ENCODE measurements around the gene PTGES2.

Gene PTGES2

GRCh38 chr9:128099932-128100491 lies 27.5 kb downstream of the PTGES2 start:
- H3K4me3 Mint-ChIP-seq, result peak overlapping the region; percentile 30

GRCh38 chr9:128099231-128099931 lies 28.1 kb downstream of the PTGES2 start:
- H3K4me1 Mint-ChIP-seq, result peaks cover 93% of the 10 kb centered on the region
- H3K4me3 Mint-ChIP-seq, result peak overlapping the region; percentile 86
- peaks cover 8% of the 10 kb centered on the region for H3K36me3 Mint-ChIP-seq (ENCODE audit: low read depth)
- H3K27ac Mint-ChIP-seq, result peak overlapping the region; percentile 99
- no peaks in the 10 kb centered on the region for H3K9me3 Mint-ChIP-seq
- TF ChIP-seq CTCF (IDR thresholded peaks at IDR 0.05), result no peak
- no peaks in the 10 kb centered on the region for H3K27me3 Mint-ChIP-seq (ENCODE audit: low read depth, poor library complexity)
- DNase-seq, result no peak

More at GRCh38 chr9:128099932-128100491, 27.5 kb downstream of the PTGES2 start:
- DNase-seq, result no peak
- no peak overlapping the region for H3K27ac Mint-ChIP-seq
- peaks cover 10% of the 10 kb centered on the region for H3K36me3 Mint-ChIP-seq (ENCODE audit: low read depth)
- no peaks in the 10 kb centered on the region for H3K9me3 Mint-ChIP-seq
- H3K4me1 Mint-ChIP-seq, result peaks cover 88% of the 10 kb centered on the region
- no peaks in the 10 kb centered on the region for H3K27me3 Mint-ChIP-seq (ENCODE audit: low read depth, poor library complexity)
- no peak for TF ChIP-seq CTCF (IDR thresholded peaks at IDR 0.05)

GRCh38 chr9:128098297-128099230 lies 29.0 kb downstream of the PTGES2 start:
- no peaks in the 10 kb centered on the region for H3K27me3 Mint-ChIP-seq (ENCODE audit: low read depth, poor library complexity)
- peak overlapping the region; percentile 86 for H3K4me3 Mint-ChIP-seq
- peak; percentile 90 for DNase-seq
- peak overlapping the region; percentile 99 for H3K27ac Mint-ChIP-seq
- H3K36me3 Mint-ChIP-seq (ENCODE audit: low read depth), result peaks cover 5% of the 10 kb centered on the region
- no peaks in the 10 kb centered on the region for H3K9me3 Mint-ChIP-seq
- peaks cover 91% of the 10 kb centered on the region for H3K4me1 Mint-ChIP-seq
- no peak for TF ChIP-seq CTCF (IDR thresholded peaks at IDR 0.05)

GRCh38 chr9:128097543-128098296 lies 29.8 kb downstream of the PTGES2 start:
- DNase-seq, result no peak
- Mint-ChIP-seq H3K4me3 (peak overlapping the region; percentile 86), H3K36me3 (ENCODE audit: low read depth) (peaks cover 4% of the 10 kb centered on the region), H3K27ac (peak overlapping the region; percentile 99), H3K4me1 (peaks cover 90% of the 10 kb centered on the region), H3K9me3 (no peaks in the 10 kb centered on the region), H3K27me3 (ENCODE audit: low read depth, poor library complexity) (peaks cover under 1% of the 10 kb centered on the region)
- TF ChIP-seq CTCF (IDR thresholded peaks at IDR 0.05), result no peak

- DNase-seq, result no peak
- Mint-ChIP-seq H3K4me1 (peaks cover 90% of the 10 kb centered on the region), H3K4me3 (no peak overlapping the region), H3K9me3 (no peaks in the 10 kb centered on the region), H3K36me3 (ENCODE audit: low read depth) (no peaks in the 10 kb centered on the region), H3K27ac (no peak overlapping the region), H3K27me3 (ENCODE audit: low read depth, poor library complexity) (peaks cover 4% of the 10 kb centered on the region)
- TF ChIP-seq CTCF (IDR thresholded peaks at IDR 0.05), result no peak
Observed at GRCh38 chr9:128096616-128097536, 30.7 kb downstream of the PTGES2 start.
